Umbilical cord (tissue), 2 donors: ENCODE results near the gene LARP1. TPM values are rescaled to one million over a fixed set of nuclear protein-coding genes. Genes with fewer than 3 reads are reported as not detected.
"Not testable (repeated sequence)": the region's sequence is repeated elsewhere in the genome, so short reads cannot be mapped to it uniquely, and the experiment has no call there.

Experiments
- DNase-seq: peaks from one replicate; pipeline ENCODE4 v3.0.0-alpha.2; 2015; ENCODE audit warnings: low spot score
- total RNA-seq: library from RNA; depleted of rRNA; stranded (reverse); fragments of >200 nt; gene quantifications from one replicate; pipeline ENCODE4 v1.2.3, GENCODE V29; 2014; ENCODE audit warnings: low replicate concordance; ENCODE audit not compliant: insufficient read depth

The LARP1 gene
- total RNA-seq, 1 donor from 2014 or later: 24.8 TPM

- no peak for DNase-seq
Observed at GRCh38 chr5:154734370-154735248, 20.6 kb upstream of the LARP1 start.

GRCh38 chr5:154735362-154735761 is 19.8 kb upstream of the LARP1 start:
- not testable (repeated sequence) for DNase-seq

GRCh38 chr5:154736372-154736771 is 18.8 kb upstream of the LARP1 start:
- DNase-seq: not testable (repeated sequence)

- DNase-seq: peak; percentile 31
Observed at GRCh38 chr5:154737667-154738320, 17.4 kb upstream of the LARP1 start.

- DNase-seq: no peak
Observed at GRCh38 chr5:154740483-154740882, 14.7 kb upstream of the LARP1 start.

GRCh38 chr5:154740957-154741356 is 14.2 kb upstream of the LARP1 start:
- DNase-seq: no peak

- no peak for DNase-seq
Observed at GRCh38 chr5:154741415-154741814, 13.8 kb upstream of the LARP1 start.

- no peak for DNase-seq
Observed at GRCh38 chr5:154743812-154744211, 11.4 kb upstream of the LARP1 start.

- no peak for DNase-seq
Observed at GRCh38 chr5:154745349-154745748, 9.8 kb upstream of the LARP1 start.

- DNase-seq: peak; percentile 43
Observed at GRCh38 chr5:154749491-154749890, 5.7 kb upstream of the LARP1 start.

- DNase-seq: not testable (repeated sequence)
Observed at GRCh38 chr5:154750641-154751040, 4.5 kb upstream of the LARP1 start.

GRCh38 chr5:154751854-154752253 is 3.3 kb upstream of the LARP1 start:
- no peak for DNase-seq

GRCh38 chr5:154753792-154754191 is 1.4 kb upstream of the LARP1 start:
- DNase-seq: peak; percentile 98

- DNase-seq: peak; percentile 100
Observed at GRCh38 chr5:154754460-154755360, 467 bp upstream of the LARP1 start.

- DNase-seq: peak; percentile 33
Observed at GRCh38 chr5:154756009-154756867, 1.1 kb downstream of the LARP1 start.

GRCh38 chr5:154756868-154757813 is 2.0 kb downstream of the LARP1 start:
- DNase-seq: peak; percentile 43

GRCh38 chr5:154757814-154758406 is 2.7 kb downstream of the LARP1 start:
- no peak for DNase-seq

- DNase-seq: peak; percentile 86
Observed at GRCh38 chr5:154758493-154758892, 3.3 kb downstream of the LARP1 start.

GRCh38 chr5:154758977-154759376 is 3.8 kb downstream of the LARP1 start:
- DNase-seq: no peak
